ENCODE results near the gene CACNB2. TPM values are rescaled to one million over a fixed set of nuclear protein-coding genes. Genes with fewer than 3 reads are reported as not detected.

CACNB2 gene
- total RNA-seq, 1 experiment from 2014 or later, result 3.2 TPM

GRCh38 chr10:18334116-18334867 is 194.1 kb downstream of the CACNB2 start (continued):
- no peak for TF ChIP-seq ATF6 (CRISPR knock-in tag; IDR thresholded peaks at IDR 0.05)

DNA sequence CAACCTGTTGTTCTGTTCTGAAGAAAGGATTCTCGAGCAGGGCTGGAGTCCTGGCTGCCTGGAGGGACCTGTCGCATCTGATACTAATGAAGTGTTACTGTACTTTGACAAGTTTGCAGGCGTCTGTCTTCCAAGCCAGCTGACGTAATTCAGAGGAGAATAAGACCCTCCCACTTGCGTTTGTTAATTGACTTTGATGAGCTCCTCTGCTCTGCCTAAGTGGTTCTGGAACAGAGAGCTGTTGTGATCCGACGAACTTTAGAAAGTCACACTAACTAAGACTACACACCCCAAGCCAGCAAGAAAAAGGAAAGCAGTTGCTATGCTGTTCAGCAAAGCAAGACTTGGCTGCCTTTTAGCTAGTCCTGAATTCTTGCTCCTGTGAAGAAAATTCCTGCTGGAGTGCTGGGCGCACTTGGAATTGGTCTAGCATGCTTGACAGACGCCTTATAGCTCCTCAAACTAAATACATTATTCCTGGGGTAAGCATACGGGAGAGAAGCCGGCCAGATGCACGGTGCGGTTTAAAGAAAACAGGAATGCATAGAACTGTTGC is 200.3 kb downstream of the CACNB2 start:
- no peak overlapping the region for H3K4me3 Mint-ChIP-seq
- ChIA-PET POLR2A (no interaction called here), CTCF (interaction anchor here (0.9 to 1.3 kb wide), 2 partner anchors 24 to 107 kb away, joined by 3 to 4 read pairs; no protein-coding TSS in a partner anchor)
- no peak for TF ChIP-seq MYBL2 (CRISPR knock-in tag; IDR thresholded peaks at IDR 0.05)
- no peak for TF ChIP-seq SMAD4 (CRISPR knock-in tag; IDR thresholded peaks at IDR 0.05)
- TF ChIP-seq ZNF281 (CRISPR knock-in tag; IDR thresholded peaks at IDR 0.05), result no peak
- ATAC-seq (peak; percentile 41), DNase-seq (ENCODE audit: low spot score) (no peak)
- H3K27me3 Mint-ChIP-seq (ENCODE audit: low read depth), result no peaks in the 10 kb centered on the region
- no peaks in the 10 kb centered on the region for H3K36me3 Mint-ChIP-seq
- H3K9me3 Mint-ChIP-seq, result no peaks in the 10 kb centered on the region
- H3K27ac Mint-ChIP-seq, result 0 out of 2 replicates have a peak overlapping the region, but pooled peaks have one; percentile 54
- H3K4me1 Mint-ChIP-seq, result peaks cover 7% of the 10 kb centered on the region; the same call in 1 of the 2 replicates

DNA sequence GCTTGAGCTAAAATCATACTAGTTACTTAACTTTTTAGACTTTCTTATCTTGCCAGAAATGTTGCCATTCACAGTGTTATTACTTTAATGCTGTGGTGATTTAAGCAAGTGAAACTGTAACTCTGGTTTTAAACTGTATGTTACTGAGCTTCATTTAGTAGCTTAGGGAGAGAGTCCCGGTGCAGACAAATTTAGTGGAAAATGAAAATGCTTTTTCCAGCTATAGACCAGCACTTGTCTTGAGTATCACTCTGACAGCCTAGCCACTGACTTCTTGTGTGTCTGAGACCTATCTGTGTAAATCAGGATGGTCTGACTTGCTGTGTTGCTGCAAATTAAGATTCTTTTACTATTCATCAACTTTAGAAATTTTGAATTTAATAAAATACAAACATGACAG is 200.8 kb downstream of the CACNB2 start:
- ChIA-PET CTCF (interaction anchor here (0.9 to 1.3 kb wide), 2 partner anchors 25 to 108 kb away, joined by 3 to 4 read pairs; no protein-coding TSS in a partner anchor), POLR2A (no interaction called here)
- H3K9me3 Mint-ChIP-seq, result no peaks in the 10 kb centered on the region
- DNase-seq (ENCODE audit: low spot score), result no peak
- no peak overlapping the region for H3K27ac Mint-ChIP-seq
- ATAC-seq, result no peak
- no peak overlapping the region for H3K4me3 Mint-ChIP-seq
- H3K36me3 Mint-ChIP-seq, result no peaks in the 10 kb centered on the region
- peaks cover 7% of the 10 kb centered on the region; the same call in 1 of the 2 replicates for H3K4me1 Mint-ChIP-seq
- H3K27me3 Mint-ChIP-seq (ENCODE audit: low read depth), result no peaks in the 10 kb centered on the region
- no peak for TF ChIP-seq ZNF423 (CRISPR knock-in tag; IDR thresholded peaks at IDR 0.05)
- TF ChIP-seq ZNF317 (CRISPR knock-in tag; IDR thresholded peaks at IDR 0.05; ENCODE audit: borderline replicate concordance, low read depth), result no peak
- no peak for TF ChIP-seq ELF4 (CRISPR knock-in tag; IDR thresholded peaks at IDR 0.05; ENCODE audit: low read depth)
- no peak for TF ChIP-seq ZNF512 (CRISPR knock-in tag; IDR thresholded peaks at IDR 0.05; ENCODE audit: borderline replicate concordance)
- no peak for TF ChIP-seq JAZF1 (CRISPR knock-in tag; IDR thresholded peaks at IDR 0.05)
- TF ChIP-seq ZNF263 (CRISPR knock-in tag; IDR thresholded peaks at IDR 0.05; ENCODE audit: low read depth), result no peak
- TF ChIP-seq, protein P1, sequence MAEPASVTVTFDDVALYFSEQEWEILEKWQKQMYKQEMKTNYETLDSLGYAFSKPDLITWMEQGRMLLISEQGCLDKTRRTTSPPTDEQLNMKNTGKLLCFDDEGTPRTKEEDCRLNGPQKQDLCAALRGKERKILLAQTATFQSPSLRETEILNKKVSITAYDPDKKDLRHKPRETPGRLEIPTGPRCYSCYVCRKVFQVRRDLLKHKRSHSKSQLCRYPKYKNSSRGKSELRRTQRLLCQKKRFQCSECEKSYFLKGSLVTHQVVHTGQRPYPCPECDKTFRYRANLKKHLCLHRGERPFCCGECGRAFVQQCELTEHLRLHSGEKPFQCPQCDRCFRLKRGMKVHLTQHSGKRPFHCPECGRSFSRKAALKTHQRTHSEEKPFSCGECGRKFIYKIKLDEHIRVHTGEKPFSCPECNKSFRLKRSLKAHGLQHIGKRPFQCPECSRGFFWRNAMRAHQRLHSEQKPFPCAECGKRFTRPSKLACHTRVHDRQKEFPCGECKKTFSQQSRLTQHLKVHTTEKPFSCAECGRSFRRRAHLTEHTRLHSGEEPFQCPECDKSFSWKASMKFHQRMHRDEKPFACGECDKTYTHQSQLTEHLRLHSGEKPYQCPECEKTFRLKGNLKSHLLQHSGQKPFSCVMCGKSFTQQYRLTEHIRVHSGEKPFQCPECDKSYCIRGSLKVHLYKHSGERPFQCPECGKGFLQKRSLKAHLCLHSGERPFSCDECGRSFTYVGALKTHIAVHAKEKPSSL (CRISPR knock-in tag; conservative IDR thresholded peaks at IDR 0.05), result no peak
- TF ChIP-seq ZNF416 (CRISPR knock-in tag; IDR thresholded peaks at IDR 0.05), result no peak
- TF ChIP-seq ATF3 (CRISPR knock-in tag; conservative IDR thresholded peaks at IDR 0.05), result no peak
- TF ChIP-seq RELA (CRISPR knock-in tag; IDR thresholded peaks at IDR 0.05; ENCODE audit: borderline replicate concordance), result no peak
- no peak for TF ChIP-seq ZNF671 (CRISPR knock-in tag; IDR thresholded peaks at IDR 0.05)
- TF ChIP-seq, protein P2, sequence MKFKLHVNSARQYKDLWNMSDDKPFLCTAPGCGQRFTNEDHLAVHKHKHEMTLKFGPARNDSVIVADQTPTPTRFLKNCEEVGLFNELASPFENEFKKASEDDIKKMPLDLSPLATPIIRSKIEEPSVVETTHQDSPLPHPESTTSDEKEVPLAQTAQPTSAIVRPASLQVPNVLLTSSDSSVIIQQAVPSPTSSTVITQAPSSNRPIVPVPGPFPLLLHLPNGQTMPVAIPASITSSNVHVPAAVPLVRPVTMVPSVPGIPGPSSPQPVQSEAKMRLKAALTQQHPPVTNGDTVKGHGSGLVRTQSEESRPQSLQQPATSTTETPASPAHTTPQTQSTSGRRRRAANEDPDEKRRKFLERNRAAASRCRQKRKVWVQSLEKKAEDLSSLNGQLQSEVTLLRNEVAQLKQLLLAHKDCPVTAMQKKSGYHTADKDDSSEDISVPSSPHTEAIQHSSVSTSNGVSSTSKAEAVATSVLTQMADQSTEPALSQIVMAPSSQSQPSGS (CRISPR knock-in tag; IDR thresholded peaks at IDR 0.05; ENCODE audit: borderline replicate concordance, low read depth), result no peak
- TF ChIP-seq ATF1 (CRISPR knock-in tag; IDR thresholded peaks at IDR 0.05), result no peak
